DMS114 treated with DMSO at 0.1 percent for 48 hours (cell line): ENCODE measurements around the gene ZBTB20.

Experiments used
- DNase-seq: peaks from one replicate; lab custom pipeline; 2025; ENCODE audit not compliant: unreplicated experiment; lab: John Stamatoyannopoulos, UW

ZBTB20 gene

GRCh38 chr3:114644367-114644766 lies 502.7 kb downstream of the ZBTB20 start:
- DNase-seq: no peak

GRCh38 chr3:114642951-114643741 lies 503.9 kb downstream of the ZBTB20 start:
- DNase-seq: no peak

- DNase-seq: no peak
Measured at GRCh38 chr3:114640126-114640525, 507.0 kb downstream of the ZBTB20 start.

- DNase-seq: no peak
Measured at GRCh38 chr3:114639171-114639570, 507.9 kb downstream of the ZBTB20 start.

- DNase-seq: no peak
Measured at GRCh38 chr3:114635878-114636277, 511.2 kb downstream of the ZBTB20 start.

GRCh38 chr3:114634635-114635034 lies 512.5 kb downstream of the ZBTB20 start:
- no peak for DNase-seq

GRCh38 chr3:114632757-114633424 lies 514.2 kb downstream of the ZBTB20 start:
- DNase-seq: no peak

- DNase-seq: no peak
Measured at GRCh38 chr3:114627770-114628169, 519.3 kb downstream of the ZBTB20 start.

GRCh38 chr3:114626751-114627150 lies 520.3 kb downstream of the ZBTB20 start:
- no peak for DNase-seq

- DNase-seq: no peak
Measured at GRCh38 chr3:114624571-114625181, 522.4 kb downstream of the ZBTB20 start.

- no peak for DNase-seq
Measured at GRCh38 chr3:114624047-114624445, 523.0 kb downstream of the ZBTB20 start.

- DNase-seq: no peak
Measured at GRCh38 chr3:114623420-114624046, 523.6 kb downstream of the ZBTB20 start.

GRCh38 chr3:114622001-114622400 lies 525.1 kb downstream of the ZBTB20 start:
- DNase-seq: no peak

GRCh38 chr3:114619771-114620170 lies 527.3 kb downstream of the ZBTB20 start:
- DNase-seq: no peak

GRCh38 chr3:114615523-114616085 lies 531.5 kb downstream of the ZBTB20 start:
- DNase-seq: no peak

GRCh38 chr3:114609973-114610630 lies 537.0 kb downstream of the ZBTB20 start:
- no peak for DNase-seq

GRCh38 chr3:114608293-114608692 lies 538.8 kb downstream of the ZBTB20 start:
- DNase-seq: no peak

- no peak for DNase-seq
Measured at GRCh38 chr3:114606336-114606735, 540.8 kb downstream of the ZBTB20 start.

- no peak for DNase-seq
Measured at GRCh38 chr3:114600571-114600970, 546.5 kb downstream of the ZBTB20 start.

- DNase-seq: no peak
Measured at GRCh38 chr3:114597871-114598270, 549.2 kb downstream of the ZBTB20 start.

GRCh38 chr3:114597012-114597411 lies 550.1 kb downstream of the ZBTB20 start:
- no peak for DNase-seq
